Measurements from ENCODE around the gene XPNPEP3.
"Not testable (repeated sequence)": the region's sequence is repeated elsewhere in the genome, so short reads cannot be mapped to it uniquely, and the experiment has no call there.

XPNPEP3 gene

DNA sequence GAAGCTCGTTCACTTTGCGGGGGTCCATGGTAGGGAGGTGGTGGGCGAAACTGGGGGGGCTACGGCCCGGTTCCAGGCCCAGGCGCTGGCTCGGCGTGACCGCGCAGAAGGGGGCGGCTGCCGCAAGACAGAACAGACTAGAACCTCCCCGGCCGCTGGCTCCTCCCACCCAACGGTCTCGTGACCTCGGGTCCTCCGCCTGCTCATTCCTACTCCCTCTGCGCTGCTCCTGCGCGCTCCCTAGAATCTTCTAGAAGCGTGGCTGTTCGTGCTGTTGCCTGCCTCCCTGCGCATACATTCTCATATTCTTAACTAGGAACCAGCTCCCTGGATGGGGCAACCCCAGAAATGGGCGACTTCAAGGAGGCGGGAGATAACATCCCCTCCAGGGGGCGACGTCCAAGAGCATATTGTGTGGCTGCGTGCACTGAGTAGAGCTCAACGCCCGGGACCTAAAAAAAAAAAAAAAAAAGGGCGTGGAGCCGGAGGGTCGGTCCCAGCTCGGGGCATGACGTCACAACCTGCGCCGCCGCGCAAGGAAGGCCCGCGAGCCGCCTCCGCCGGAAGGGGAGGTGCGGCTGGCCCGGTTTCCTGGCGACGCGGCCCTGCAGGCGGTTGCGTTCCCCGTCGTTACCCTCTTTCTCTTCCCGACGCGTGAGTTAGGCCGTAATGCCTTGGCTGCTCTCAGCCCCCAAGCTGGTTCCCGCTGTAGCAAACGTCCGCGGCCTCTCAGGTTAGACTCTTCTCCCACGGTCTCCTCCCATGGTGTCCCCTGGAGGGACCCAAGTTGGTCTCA, at the start of gene XPNPEP3, which contains the start of gene ST13:
TSS of gene XPNPEP3 (plus strand) at position 636 of the 796 bp plus-strand sequence. CDS start at position 670, 34 bp downstream.
TSS of gene ST13 (minus strand) at position 127 of the 796 bp plus-strand sequence. CDS start at position 28, 99 bp downstream.
- peak; percentile 96 for DNase-seq (ENCODE audit: low spot score)

- DNase-seq (ENCODE audit: low spot score) = no peak
These were observed 48.7 kb upstream of the XPNPEP3 start for GRCh38 chr22:40808018-40808841.

GRCh38 chr22:40813912-40814315, 43.0 kb upstream of the XPNPEP3 start:
- DNase-seq (ENCODE audit: low spot score) = no peak

- DNase-seq (ENCODE audit: low spot score) = no peak
These were observed 39.2 kb upstream of the XPNPEP3 start for GRCh38 chr22:40817737-40818136.

DNA sequence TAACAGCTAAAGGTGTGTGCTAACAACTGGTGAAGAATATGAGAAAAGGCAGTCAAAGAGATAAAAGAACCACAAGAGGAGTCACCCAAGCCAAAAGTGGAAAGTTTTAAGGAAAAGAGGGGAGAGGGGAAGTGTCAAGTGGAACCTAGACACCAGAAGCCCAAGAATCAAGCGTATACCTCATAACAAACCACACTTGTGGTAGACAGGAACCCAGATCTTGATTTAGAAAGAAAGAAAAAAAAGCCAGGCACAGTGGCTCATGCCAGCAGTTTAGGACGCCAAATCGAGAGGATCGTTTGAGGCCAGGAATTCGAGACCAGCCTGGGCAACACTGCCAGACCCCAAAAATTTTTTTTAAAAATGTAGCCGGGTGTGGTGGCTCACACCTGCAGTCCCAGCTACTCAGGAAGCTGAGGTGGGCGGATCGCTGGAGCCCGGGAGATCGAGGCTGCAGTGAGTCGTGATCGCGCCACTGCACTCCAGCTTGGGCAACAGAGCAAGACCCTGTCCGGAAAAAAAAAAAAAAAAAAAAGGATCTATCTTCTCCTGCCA, 38.7 kb upstream of the XPNPEP3 start:
- no peak for DNase-seq (ENCODE audit: low spot score)

- peak; percentile 87 for DNase-seq (ENCODE audit: low spot score)
These were observed 38.0 kb upstream of the XPNPEP3 start, which contains the start of gene SLC25A17 for GRCh38 chr22:40818747-40819598. Gene SLC25A17 (minus strand): TSS chr22:40819346. CDS start chr22:40819248, 98 bp downstream.

DNA sequence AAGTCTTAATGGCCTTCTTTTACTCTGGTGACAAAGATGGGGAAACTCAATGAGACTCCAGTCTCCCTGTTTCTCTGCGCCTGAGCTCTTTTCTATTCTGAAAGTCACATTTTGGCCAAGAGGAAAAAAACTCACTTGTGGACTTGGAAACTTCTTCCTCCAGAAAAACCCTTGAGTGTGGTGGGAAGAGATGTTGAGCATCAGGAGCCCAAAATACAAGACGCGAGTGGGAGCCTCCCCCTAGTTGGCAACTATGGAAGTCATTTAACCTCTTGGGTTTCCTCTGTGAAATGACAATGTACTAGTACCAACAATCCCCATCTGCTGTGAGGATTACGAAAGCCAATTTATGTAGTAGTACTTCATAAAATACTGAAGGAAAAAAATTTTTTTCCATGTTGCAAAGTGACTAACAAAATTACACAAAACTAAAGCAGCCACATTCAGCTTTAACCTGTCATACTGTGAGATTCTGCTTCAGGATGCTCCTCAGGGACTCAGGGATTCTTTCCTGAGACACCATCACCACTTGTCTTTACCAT, 37.3 kb upstream of the XPNPEP3 start:
- no peak for DNase-seq (ENCODE audit: low spot score)

DNA sequence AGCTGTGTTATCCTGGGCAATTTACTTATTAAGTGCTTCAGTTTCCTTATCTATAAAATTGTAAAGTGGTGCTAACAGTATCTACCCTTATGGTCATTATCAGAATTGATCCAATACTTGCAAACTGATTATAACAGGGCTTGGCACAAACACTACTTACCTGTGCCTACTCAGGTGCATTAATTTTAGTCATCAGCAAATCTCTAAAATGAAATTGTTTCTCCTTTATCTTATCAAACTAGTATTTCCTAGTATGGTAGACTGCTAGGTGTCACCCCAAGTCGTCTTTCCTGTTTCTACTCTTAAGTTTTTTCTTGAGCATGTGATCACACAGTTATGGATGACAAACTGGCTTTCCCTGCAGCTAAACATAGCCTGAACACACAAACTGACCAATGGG, 33.5 kb upstream of the XPNPEP3 start:
- no peak for DNase-seq (ENCODE audit: low spot score)

DNA sequence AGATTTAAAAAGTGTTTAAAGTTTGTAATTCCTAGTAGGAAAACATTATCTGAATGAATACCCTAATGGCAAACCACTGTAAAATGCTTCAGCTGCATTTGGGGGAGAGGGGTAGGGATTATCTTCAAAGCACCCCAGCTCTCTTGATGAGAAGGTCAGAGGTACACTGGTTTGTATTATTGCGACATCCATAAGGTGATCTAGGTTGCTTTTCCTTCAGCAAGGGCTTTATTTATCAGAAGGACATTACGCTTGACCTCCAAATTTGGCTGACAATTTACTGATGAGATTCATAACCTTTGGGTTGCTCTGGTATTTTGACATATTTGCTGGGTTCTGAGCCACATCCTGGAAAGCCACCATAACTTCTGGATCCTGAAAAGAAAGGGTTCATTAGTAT, 30.7 kb upstream of the XPNPEP3 start:
- DNase-seq (ENCODE audit: low spot score) = not testable (repeated sequence)

DNA sequence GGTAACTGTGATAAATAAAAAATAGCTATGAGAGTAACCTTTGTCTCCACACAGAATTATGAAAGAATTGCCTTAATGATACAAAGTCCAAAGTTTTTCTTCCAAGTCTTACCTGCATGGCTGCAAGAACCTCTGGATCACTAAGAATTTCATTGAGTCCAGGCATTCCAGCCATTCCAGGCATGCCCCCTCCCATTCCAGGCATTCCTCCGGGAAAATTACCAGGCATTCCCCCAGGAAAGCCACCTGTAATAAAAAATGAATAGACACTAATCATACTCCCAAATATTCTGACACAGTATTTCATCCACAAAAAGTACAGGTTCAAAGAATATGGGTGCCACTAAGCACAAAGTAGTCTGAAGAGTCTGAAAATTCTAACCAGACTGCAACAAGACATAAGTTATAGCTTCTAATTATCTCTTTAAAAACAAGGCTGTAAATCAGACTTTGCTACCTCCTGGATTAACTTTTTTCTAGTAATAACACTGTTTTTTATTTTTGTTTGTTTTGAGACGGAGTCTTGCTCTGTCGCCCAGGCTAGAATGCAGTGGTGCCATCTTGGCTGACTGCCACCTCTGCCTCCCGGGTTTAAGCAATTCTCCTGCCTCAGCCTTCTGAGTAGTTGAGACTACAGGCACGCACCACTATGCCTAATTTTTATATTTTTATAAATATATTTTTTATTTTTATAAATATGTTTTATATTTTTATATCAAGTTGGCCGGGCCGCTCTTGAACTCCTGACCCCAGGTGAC, 29.8 kb upstream of the XPNPEP3 start:
- DNase-seq (ENCODE audit: low spot score) = peak; percentile 49

GRCh38 chr22:40829131-40829530, 27.8 kb upstream of the XPNPEP3 start:
- no peak for DNase-seq (ENCODE audit: low spot score)

GRCh38 chr22:40834619-40835018, 22.3 kb upstream of the XPNPEP3 start:
- no peak for DNase-seq (ENCODE audit: low spot score)

- DNase-seq (ENCODE audit: low spot score) = no peak
These were observed 18.5 kb upstream of the XPNPEP3 start for GRCh38 chr22:40838486-40838885.

GRCh38 chr22:40844951-40845350, 12.0 kb upstream of the XPNPEP3 start:
- no peak for DNase-seq (ENCODE audit: low spot score)

DNA sequence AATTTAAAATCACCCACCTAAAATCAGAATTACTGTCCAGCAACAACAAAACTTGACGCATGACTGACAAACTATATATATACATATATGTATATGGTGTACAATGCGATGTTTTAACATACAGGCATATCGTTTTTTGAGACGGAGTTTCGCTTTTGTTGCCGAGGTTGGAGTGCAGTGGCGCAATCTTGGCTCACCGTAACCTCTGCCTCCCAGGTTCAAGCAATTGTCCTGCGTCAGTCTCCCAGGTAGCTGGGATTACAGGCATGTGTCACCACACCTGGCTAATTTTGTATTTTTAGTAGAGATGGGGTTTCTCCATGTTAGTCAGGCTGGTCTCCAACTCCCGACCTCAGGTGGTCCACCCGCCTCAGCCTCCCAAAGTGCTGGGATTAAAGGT, 11.1 kb upstream of the XPNPEP3 start:
- not testable (repeated sequence) for DNase-seq (ENCODE audit: low spot score)

DNA sequence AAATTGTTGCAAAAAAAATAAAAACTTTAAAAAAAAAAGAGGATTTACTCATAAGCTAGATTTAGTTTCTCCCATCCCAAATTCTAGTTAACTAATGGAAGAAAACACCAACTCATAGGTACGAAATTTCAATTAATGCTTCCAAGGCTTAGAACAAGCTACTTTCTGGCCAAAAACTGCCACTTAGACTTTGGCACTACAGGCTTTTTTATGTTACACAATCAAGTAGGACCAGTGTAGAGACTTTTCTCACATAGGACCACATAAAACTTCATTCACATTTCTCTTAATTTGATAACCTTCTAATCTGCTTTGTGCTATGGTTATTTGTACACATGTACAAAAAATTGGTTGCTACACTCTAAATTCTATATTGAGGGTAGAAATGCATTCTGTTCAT, 3.6 kb upstream of the XPNPEP3 start:
- no peak for DNase-seq (ENCODE audit: low spot score)

- DNase-seq (ENCODE audit: low spot score) = no peak
These were observed 3.0 kb upstream of the XPNPEP3 start for GRCh38 chr22:40853961-40854360.

DNA sequence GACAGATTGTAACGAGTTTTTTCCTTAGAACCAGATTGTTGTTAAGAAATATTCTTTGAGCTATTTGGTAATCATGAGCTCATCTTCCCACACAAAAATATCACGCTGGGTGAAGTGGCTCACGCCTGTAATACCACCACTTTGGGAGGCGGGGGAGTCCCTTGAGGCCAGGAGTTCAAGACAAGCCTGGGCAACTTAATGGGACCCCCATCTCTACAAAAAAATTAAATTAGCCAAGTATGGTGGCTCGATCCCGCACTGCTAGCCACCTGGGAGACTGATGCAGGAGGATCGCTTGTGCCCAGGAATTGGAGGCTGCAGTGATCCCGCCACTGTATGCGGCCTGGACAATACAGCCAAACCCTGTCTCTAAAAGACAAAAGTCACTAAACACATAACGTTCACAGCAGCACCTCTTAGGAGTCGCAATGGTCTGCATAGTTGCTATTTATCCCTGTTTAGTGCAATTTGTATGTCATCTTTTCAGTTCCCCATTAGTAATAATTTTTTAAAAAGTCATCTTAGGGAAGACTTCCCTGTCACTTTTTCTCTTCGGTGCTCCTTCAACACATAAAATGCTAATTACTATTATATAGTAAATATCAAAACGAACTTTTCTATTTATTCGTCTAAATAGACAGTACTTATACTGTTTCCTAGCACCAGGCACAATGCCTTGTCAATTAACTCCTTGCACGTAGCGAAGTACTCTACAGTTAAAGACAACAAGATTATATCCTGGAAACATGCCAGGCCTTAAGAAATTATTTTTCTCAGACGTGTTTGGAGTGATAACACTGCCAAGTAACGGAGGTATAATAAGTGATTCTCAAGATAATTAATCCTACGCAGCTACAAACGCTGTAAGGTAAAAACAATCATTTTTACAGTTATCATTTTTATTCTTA, 1.6 kb upstream of the XPNPEP3 start:
- no peak for DNase-seq (ENCODE audit: low spot score)

DNA sequence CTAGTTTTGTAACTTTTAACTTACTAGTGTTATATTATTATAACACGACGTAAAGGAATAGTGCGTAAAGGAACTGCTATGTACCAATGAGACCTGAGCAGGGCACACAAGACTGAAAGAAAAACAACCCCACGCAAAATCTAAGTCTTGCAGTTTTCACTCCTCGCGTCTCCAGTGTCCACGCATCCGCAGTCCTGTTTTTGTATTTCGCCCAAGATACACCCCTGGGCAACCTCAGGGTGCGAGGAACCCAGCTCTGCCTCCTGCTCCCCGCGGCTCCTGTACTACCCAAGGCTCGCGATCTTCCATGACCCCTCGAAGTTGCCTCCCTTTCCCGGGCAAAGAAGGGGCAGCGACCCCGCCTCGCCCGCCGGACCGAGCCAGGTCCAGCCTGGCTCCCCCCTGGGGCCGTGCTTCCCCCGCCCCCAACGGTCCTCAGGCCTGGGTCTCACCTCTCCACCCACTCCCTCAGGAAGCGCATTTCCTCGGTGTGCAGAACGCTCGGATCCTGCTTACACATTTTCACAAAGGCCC, 902 bp upstream of the XPNPEP3 start:
- peak; percentile 33 for DNase-seq (ENCODE audit: low spot score)
